Body of pancreas (tissue), 4 donors: Measurements from ENCODE around the gene ESRRA. TPM values are rescaled to one million over a fixed set of nuclear protein-coding genes. Genes with fewer than 3 reads are reported as not detected.

Source experiments
- ATAC-seq: fragments of 150-250 bp; one replicate; pipeline ENCODE4 v1.9.1; 2016
- DNase-seq, 4 donors: peaks; one replicate each; pipeline ENCODE4 v3.0.0-alpha.2; 2019
- H3K27ac ChIP-seq, 4 donors: fragments of 200-600 bp; sonication (generic); 1 replicate in 3 of 4; 2 replicates in 1 of 4; pipeline versions ENCODE4 v1.5.1 to v1.6.1; 2016 to 2019; ENCODE audit warnings: mild to moderate bottlenecking in 1 of 4, mixed read lengths in 1 of 4, moderate library complexity in 1 of 4
- H3K27me3 ChIP-seq, 2 donors: fragments of 200-600 bp; sonication (generic); one replicate each; pipeline ENCODE4 v1.6.0; 2016; ENCODE audit warnings: mild to moderate bottlenecking in 1 of 2
- H3K36me3 ChIP-seq, 2 donors: fragments of 200-600 bp; sonication (generic); replicated peaks in 1 of 2; 2 replicates each; pipeline ENCODE4 v1.5.1; 2016; ENCODE audit warnings: low read depth in 2 of 2; ENCODE audit not compliant: insufficient read depth in 1 of 2
- H3K4me1 ChIP-seq: fragments of 200-600 bp; sonication (generic); one replicate; pipeline ENCODE4 v1.6.0; 2016
- H3K4me3 ChIP-seq, 2 donors: fragments of 200-600 bp; sonication (generic); 1 replicate in 1 of 2; 2 replicates in 1 of 2; pipeline ENCODE4 v1.5.1; 2016 to 2019
- H3K9me3 ChIP-seq, 3 donors: fragments of 200-600 bp; sonication (generic); 1 replicate in 2 of 3; 2 replicates in 1 of 3; pipeline ENCODE4 v1.5.1; 2016
- CTCF ChIP-seq, 7 experiments: fragments of 450-650 bp in 4 of 7; fragments of 200-600 bp in 3 of 7; sonication (generic) in 3 of 7; IDR thresholded peaks; one replicate each; pipeline ENCODE4 v1.5.1; 2016 to 2019; ENCODE audit warnings: antibody characterized with exemption in 7 of 7
- POLR2A ChIP-seq, 3 donors: fragments of 450-650 bp; IDR thresholded peaks; one replicate each; pipeline ENCODE4 v1.6.1; 2016; ENCODE audit warnings: antibody characterized with exemption in 3 of 3, mild to moderate bottlenecking in 2 of 3
- WGBS, 2 donors: methylation state at CpG; one replicate each; pipeline ENCODE4 v1.1.5; 2017; 5-methylcytosine and 5-hydroxymethylcytosine counted together
- intact Hi-C: fragments of 100-400 bp; cut with DNase I; formaldehyde crosslinking; loops from one replicate; pipeline ENCODE4 v1.15.1; 2023
- total RNA-seq, 2 donors: library from RNA; depleted of rRNA; stranded (reverse); fragments of >200 nt; gene quantifications; one replicate each; pipeline ENCODE4 v1.1.0, GENCODE V29; 2016

ESRRA gene
- total RNA-seq, 2 donors from 2014 or later = 51.7 to 63.8 TPM

DNA sequence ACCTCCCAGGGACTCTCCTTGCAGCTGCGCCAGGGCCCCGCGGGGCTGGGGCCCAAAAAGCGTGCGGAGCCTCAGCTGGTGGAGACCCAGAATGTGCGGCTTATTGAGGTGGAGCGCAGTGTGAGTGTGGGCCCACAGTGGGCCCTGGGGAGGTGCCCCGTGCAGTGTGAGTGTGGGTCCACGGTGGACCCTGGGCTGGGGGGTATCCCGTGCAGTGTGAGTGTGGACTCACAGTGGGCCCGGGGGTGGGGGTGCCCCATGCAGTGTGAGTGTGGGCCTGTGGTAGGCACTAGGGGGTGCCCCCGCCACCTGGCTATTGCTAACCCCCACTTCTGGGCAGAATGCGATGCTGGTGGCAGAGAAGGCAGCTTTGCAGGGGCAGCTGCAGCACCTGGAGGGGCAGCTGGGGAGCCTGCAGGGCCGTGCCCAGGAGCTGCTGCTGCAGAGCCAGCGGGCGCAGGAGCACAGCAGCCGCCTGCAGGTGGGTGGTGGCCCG is 45.9 kb downstream of the ESRRA start:
- TF ChIP-seq CTCF (IDR thresholded peaks at IDR 0.05) (no peak), POLR2A (IDR thresholded peaks at IDR 0.05) (no peak)
- WGBS, 2 donors = 79 to 89% methylated on average over 5 to 11 of the region's 18 CpGs
- no peaks in the 10 kb centered on the region for H3K27me3 ChIP-seq
- ATAC-seq = no peak
- H3K36me3 ChIP-seq = no peaks in the 10 kb centered on the region
- H3K27ac ChIP-seq = no peak overlapping the region
- H3K4me3 ChIP-seq = no peak overlapping the region
- peaks cover 14% of the 10 kb centered on the region for H3K4me1 ChIP-seq
- intact Hi-C loops = no loop called here
- DNase-seq = no peak
- H3K9me3 ChIP-seq = no peaks in the 10 kb centered on the region

DNA sequence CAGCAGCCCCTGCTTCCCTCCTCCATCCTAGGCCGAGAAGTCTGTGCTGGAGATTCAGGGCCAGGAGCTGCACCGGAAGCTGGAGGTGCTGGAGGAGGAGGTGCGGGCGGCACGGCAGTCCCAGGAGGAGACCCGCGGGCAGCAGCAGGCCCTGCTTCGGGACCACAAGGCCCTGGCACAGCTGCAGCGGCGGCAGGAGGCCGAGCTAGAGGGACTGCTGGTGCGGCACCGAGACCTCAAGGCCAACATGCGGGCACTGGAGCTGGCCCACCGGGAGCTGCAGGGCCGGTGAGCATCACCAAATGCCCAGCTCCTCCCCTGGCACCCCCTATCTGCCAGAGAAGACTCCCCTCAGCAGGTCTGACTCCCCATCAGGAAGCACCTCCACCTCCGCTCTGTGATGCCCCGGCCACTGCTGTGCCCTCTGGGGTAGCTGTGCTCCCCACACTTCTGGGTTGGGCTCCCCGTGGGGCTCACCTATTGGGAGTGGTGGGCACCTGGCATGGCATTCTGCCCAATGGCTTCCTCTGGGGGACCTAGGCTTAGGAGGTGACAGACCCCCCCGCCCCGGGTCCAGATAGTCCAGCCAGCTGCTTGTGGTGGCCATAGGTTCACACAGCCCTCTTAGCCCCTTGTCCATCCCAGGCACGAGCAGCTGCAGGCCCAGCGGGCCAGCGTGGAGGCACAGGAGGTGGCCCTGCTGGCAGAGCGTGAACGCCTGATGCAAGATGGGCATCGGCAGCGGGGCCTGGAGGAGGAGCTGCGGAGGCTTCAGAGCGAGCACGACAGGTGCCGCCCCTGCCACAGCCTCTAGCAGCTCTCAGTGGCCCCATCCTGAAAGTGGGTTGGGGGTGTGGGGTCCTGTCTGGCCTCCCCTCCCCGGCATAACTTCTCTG is 47.0 kb downstream of the ESRRA start:
- no peak overlapping the region for H3K27ac ChIP-seq
- DNase-seq = no peak
- no peaks in the 10 kb centered on the region for H3K27me3 ChIP-seq
- no peaks in the 10 kb centered on the region for H3K36me3 ChIP-seq
- no peak for ATAC-seq
- 86 to 94% methylated on average over 7 to 27 of the region's 33 CpGs for WGBS, 2 donors
- TF ChIP-seq POLR2A (IDR thresholded peaks at IDR 0.05) (no peak), CTCF (IDR thresholded peaks at IDR 0.05) (no peak)
- H3K4me3 ChIP-seq = no peak overlapping the region
- H3K9me3 ChIP-seq = no peaks in the 10 kb centered on the region
- intact Hi-C loops = no loop called here
- peaks cover 24% of the 10 kb centered on the region for H3K4me1 ChIP-seq

DNA sequence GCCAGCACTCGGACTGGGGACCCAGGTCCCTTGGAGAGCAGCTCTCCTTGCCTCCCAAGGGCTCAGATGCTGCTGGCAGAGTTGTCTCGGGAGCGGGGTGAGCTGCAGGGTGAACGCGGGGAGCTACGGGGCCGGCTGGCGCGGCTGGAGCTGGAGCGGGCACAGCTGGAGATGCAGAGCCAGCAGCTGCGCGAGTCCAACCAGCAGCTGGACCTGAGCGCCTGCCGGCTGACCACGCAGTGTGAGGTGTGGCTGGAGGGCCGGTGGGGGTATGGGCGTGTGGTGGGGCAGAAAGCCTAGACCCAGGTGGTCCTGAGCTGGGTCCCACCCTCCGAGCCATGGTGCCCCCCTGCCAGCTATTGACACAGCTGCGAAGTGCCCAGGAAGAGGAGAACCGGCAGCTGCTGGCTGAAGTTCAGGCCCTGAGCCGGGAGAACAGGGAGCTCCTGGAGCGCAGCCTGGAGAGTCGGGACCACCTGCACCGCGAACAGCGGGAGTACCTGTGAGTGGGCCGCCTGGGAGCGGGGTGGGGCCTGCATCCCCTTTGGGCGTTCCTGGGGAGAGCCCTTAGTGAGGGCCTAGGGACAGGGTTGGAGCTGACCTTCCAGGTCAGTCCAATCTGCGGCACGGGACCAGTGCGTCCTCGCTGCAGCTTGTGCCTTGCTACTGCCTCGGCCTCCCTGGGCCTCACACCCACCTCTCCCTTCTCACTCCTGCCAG is 47.8 kb downstream of the ESRRA start:
- DNase-seq = peak in 2 of 4 donors; percentile 52 to 55
- H3K27ac ChIP-seq = no peak overlapping the region
- no peak for TF ChIP-seq CTCF (IDR thresholded peaks at IDR 0.05)
- no peak for TF ChIP-seq POLR2A (IDR thresholded peaks at IDR 0.05)

DNA sequence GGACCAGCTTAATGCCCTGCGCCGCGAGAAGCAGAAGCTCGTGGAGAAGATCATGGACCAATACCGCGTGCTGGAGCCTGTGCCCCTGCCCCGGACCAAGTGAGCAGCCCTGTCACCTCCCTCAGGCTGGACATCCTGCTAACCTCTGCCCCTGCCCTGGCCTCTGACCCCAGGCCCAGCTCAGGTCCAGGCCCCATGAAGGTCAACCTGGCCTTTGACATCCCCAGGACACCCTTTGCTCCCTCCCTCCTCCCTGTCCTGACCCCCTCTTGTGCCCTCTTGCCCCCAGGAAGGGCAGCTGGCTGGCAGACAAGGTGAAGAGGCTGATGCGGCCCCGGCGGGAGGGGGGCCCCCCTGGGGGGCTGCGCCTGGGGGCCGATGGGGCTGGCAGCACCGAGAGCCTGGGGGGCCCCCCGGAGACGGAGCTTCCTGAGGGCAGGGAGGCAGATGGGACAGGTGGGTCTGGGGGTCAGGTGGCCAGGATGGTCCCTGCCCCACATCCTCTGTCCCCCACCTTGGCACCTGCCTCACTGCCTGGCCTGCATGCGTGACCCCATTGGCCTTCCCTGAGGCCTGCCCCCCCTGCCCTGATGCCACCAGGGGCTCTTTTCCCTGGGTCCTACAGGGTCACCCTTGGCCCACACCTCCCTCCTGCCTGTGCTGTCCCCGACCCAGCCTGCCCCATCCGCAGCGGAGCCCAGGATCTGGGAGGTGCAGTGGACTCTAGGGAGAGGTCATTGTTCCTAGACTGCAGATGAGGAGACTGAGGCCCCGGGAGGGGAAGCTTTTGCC is 48.6 kb downstream of the ESRRA start:
- WGBS, 2 donors = 78 to 80% methylated on average over 16 to 19 of the region's 20 CpGs
- no peak for DNase-seq
- ATAC-seq = no peak

More for the DNA sequence above, 47.8 kb downstream of the ESRRA start:
- Histone ChIP-seq H3K4me1 (peaks cover 32% of the 10 kb centered on the region), H3K27me3 (no peaks in the 10 kb centered on the region), H3K9me3 (no peaks in the 10 kb centered on the region), H3K4me3 (no peak overlapping the region), H3K36me3 (no peaks in the 10 kb centered on the region)
- ATAC-seq = no peak
- WGBS, 2 donors = 70 to 84% methylated on average over 5 to 29 of the region's 34 CpGs
- intact Hi-C loops = no loop called here

More for the DNA sequence above, 48.6 kb downstream of the ESRRA start:
- TF ChIP-seq POLR2A (IDR thresholded peaks at IDR 0.05) (no peak), CTCF (IDR thresholded peaks at IDR 0.05) (no peak)
- H3K27ac ChIP-seq = no peak overlapping the region
- H3K36me3 ChIP-seq = no peaks in the 10 kb centered on the region
- H3K4me3 ChIP-seq = no peak overlapping the region
- peaks cover 38% of the 10 kb centered on the region for H3K4me1 ChIP-seq
- no peaks in the 10 kb centered on the region for H3K9me3 ChIP-seq
- H3K27me3 ChIP-seq = no peaks in the 10 kb centered on the region
- intact Hi-C loops = no loop called here
